ENCODE results near the gene TMEM52B.

DNA sequence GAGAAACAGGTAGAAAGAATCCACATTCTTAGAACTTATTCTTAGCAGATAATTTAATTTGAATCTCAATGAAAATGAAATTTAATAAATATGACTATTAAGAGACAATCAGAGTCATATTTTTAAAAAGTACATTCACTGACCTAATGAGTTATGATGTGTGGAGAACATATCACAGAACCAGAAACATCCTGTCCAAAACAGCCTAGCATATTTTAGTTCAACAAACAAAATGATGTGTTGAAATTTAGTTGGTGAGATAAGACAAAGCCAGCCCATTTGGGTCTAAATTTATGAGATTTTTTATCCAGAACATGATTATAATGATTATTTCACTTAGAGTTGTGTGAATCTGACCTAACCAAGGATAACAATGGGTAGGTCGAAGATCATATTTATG lies 59.7 kb downstream of the TMEM52B start:
- TF ChIP-seq CREB1 (CRISPR knock-in tag; IDR thresholded peaks at IDR 0.05; ENCODE audit: low read depth): no peak
- TF ChIP-seq POLR2AphosphoS5 (IDR thresholded peaks at IDR 0.05; ENCODE audit: low read depth): no peak
- no peak for TF ChIP-seq CTCF (conservative IDR thresholded peaks at IDR 0.05; ENCODE audit: low read depth in 2 of 2)
- no peak for TF ChIP-seq EZH2phosphoT487 (IDR thresholded peaks at IDR 0.05; ENCODE audit: unreplicated experiment)

Data from GM23338 (cell line).